ENCODE results near the gene SAMD4B.
A peak's percentile ranks its signal among the peaks of the same experiment; 100 is the strongest.

Gene SAMD4B

GRCh38 chr19:39384839-39385568, 42.8 kb downstream of the SAMD4B start:
- Histone ChIP-seq H3K36me3 (ENCODE audit: insufficient read depth, low read length) (peaks cover 81% of the 10 kb centered on the region), H3K9ac (ENCODE audit: insufficient read length) (no peak overlapping the region), H3K4me3 (no peak overlapping the region), H3K9me3 (ENCODE audit: low read depth, low read length) (no peaks in the 10 kb centered on the region), H3K27ac (no peak overlapping the region)
- no peak for DNase-seq (ENCODE audit: low read depth, low spot score)
- TF ChIP-seq POLR2AphosphoS5 (IDR thresholded peaks at IDR 0.05; ENCODE audit: borderline replicate concordance, low read depth, low read length), result peak; percentile 11; the same call in 1 of the 2 replicates
- no peak for TF ChIP-seq EZH2 (IDR thresholded peaks at IDR 0.05)

DNA sequence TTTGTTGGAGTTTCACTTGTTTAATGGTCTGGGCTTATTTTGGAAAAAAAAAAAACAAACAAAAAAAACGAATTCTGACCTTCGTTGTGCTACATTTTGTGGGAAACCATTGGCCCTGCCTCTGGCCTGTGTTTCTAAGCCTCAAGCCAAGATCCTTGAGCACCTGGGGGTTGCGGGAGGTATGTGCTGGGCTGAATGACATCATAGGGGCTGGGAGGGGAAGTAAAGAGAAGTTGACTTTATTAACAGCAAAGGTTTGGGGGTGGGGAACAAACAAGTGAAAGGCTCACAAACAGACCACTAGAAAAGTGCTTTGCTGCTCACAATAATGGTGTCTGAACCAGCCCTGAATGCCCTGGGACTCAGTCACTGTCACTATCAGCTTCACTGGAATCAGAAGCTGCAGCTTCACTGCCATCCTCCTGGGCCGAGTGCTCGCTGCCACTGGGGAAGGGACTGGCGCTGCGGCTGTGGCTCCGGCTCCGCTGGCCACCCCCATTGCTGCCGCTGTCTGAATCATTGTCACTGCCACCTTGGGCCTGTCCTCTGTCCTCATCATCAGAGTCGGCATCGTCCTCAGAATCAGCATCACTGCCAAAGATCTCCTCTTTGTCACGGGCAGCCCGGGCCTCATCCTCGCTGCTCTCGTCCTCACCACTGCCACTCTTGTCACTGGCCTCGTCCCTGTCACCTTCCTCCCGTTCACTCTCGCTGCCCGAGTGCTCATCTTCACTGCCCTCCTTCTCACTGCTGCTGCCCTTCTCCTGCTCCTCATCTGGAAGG, 43.6 kb downstream of the SAMD4B start:
- no peak overlapping the region for H3K27ac ChIP-seq
- no peaks in the 10 kb centered on the region for H3K9me3 ChIP-seq (ENCODE audit: low read depth, low read length)
- TF ChIP-seq EZH2 (IDR thresholded peaks at IDR 0.05) (no peak), FOXP2 (optimal IDR thresholded peaks at IDR 0.05; ENCODE audit: control extremely low read depth, extremely low read length, insufficient read depth) (no peak), POLR2AphosphoS5 (IDR thresholded peaks at IDR 0.05; ENCODE audit: borderline replicate concordance, low read depth, low read length) (no peak)
- H3K4me3 ChIP-seq, result no peak overlapping the region
- peaks cover 75% of the 10 kb centered on the region for H3K36me3 ChIP-seq (ENCODE audit: insufficient read depth, low read length)
- H3K9ac ChIP-seq (ENCODE audit: insufficient read length), result no peak overlapping the region
- DNase-seq (ENCODE audit: low read depth, low spot score), result no peak

DNA sequence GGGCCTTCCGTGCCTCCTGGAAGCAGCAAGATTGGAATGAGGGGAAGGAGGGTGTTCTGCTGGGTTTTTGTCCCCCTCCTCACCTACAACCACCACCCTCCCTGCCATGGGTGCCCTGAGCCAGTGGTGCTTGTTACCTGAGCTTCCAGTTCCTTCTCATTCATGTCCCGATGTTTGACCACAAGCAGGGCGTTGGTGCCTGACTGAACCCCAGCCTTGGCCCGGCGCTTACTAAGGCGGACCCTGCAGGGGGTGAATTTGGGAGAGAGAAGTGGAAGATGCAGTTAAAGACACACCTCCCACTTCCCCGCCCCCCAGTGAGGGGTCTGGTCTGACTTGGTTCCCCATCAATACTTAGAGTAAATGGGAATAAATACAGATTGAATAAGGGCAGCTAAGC, 44.3 kb downstream of the SAMD4B start:
- TF ChIP-seq FOXP2 (optimal IDR thresholded peaks at IDR 0.05; ENCODE audit: control extremely low read depth, extremely low read length, insufficient read depth) (no peak), POLR2AphosphoS5 (IDR thresholded peaks at IDR 0.05; ENCODE audit: borderline replicate concordance, low read depth, low read length) (no peak), EZH2 (IDR thresholded peaks at IDR 0.05) (no peak)
- no peak overlapping the region for H3K9ac ChIP-seq (ENCODE audit: insufficient read length)
- H3K4me3 ChIP-seq, result no peak overlapping the region
- no peak overlapping the region for H3K27ac ChIP-seq
- peaks cover 68% of the 10 kb centered on the region for H3K36me3 ChIP-seq (ENCODE audit: insufficient read depth, low read length)
- no peak for DNase-seq (ENCODE audit: low read depth, low spot score)
- no peaks in the 10 kb centered on the region for H3K9me3 ChIP-seq (ENCODE audit: low read depth, low read length)

GRCh38 chr19:39388657-39389056, 46.4 kb downstream of the SAMD4B start:
- Histone ChIP-seq H3K27ac (no peak overlapping the region), H3K36me3 (ENCODE audit: insufficient read depth, low read length) (peaks cover 52% of the 10 kb centered on the region), H3K9ac (ENCODE audit: insufficient read length) (no peak overlapping the region), H3K9me3 (ENCODE audit: low read depth, low read length) (no peaks in the 10 kb centered on the region), H3K4me3 (no peak overlapping the region)
- no peak for DNase-seq (ENCODE audit: low read depth, low spot score)
- TF ChIP-seq POLR2AphosphoS5 (IDR thresholded peaks at IDR 0.05; ENCODE audit: borderline replicate concordance, low read depth, low read length) (no peak), FOXP2 (optimal IDR thresholded peaks at IDR 0.05; ENCODE audit: control extremely low read depth, extremely low read length, insufficient read depth) (no peak), EZH2 (IDR thresholded peaks at IDR 0.05) (no peak)

DNA sequence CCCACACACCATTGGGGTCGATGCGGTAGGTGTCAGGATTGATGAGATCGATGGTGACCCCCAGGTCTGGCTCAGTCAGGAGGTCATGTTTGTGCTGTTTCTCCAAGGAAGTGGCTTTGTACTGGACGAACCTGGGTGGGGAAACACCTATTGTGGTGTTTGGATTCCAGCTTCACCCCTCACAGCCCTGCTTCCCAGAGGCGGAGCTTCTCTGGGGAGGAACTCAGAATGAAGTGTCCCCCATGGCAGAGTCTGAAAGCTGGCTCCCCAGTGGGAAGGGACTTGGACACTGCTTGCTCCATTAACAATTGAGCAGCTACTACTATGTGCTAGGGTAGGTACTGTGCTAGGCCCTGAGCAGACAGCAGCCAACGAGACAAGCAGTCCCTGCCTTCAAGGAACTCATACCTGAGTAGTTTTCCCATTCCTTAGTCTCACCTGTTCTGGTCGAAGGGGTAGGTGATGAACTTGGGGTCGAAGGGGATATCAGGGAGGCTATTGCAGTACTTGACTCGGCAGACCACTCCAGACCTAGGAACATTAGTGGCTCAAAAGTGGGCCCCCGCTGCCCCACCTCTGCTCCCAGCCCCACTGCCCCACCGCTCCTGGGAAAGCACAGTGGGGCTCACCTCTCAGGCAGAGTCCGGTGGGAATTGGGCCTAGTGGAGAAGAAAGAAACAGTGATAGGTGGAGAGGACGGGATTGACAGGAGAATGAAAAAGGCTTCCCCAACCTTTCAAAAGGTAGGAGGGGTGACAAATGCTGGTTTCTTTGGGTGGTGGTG, 47.6 kb downstream of the SAMD4B start:
- no peak overlapping the region for H3K27ac ChIP-seq
- peak overlapping the region; percentile 97 for H3K9ac ChIP-seq (ENCODE audit: insufficient read length)
- H3K36me3 ChIP-seq (ENCODE audit: insufficient read depth, low read length), result peaks cover 45% of the 10 kb centered on the region
- peak overlapping the region; percentile 96 for H3K4me3 ChIP-seq
- no peak for TF ChIP-seq FOXP2 (optimal IDR thresholded peaks at IDR 0.05; ENCODE audit: control extremely low read depth, extremely low read length, insufficient read depth)
- TF ChIP-seq EZH2 (IDR thresholded peaks at IDR 0.05), result no peak
- no peak; the same call in 1 of the 2 replicates for TF ChIP-seq POLR2AphosphoS5 (IDR thresholded peaks at IDR 0.05; ENCODE audit: borderline replicate concordance, low read depth, low read length)
- no peaks in the 10 kb centered on the region for H3K9me3 ChIP-seq (ENCODE audit: low read depth, low read length)
- no peak for DNase-seq (ENCODE audit: low read depth, low spot score)

DNA sequence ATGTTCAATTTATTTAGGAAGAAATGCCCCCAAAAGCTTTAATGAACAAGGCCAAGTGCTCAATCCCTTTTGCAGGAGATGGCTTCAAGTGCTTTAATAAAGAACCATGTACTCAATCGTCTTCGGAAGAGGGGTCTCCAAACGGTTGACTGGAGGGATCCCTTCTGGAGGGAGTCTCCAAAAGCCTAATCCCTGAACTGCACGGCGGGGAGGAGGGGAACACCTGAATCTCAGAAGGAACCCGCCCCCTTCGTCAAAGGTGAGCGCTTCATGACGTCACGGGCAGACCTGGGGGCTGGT, 48.2 kb downstream of the SAMD4B start:
- peak overlapping the region; percentile 96 for H3K4me3 ChIP-seq
- peak overlapping the region; percentile 97 for H3K27ac ChIP-seq
- no peaks in the 10 kb centered on the region for H3K9me3 ChIP-seq (ENCODE audit: low read depth, low read length)
- H3K36me3 ChIP-seq (ENCODE audit: insufficient read depth, low read length), result peaks cover 45% of the 10 kb centered on the region
- TF ChIP-seq FOXP2 (optimal IDR thresholded peaks at IDR 0.05; ENCODE audit: control extremely low read depth, extremely low read length, insufficient read depth) (no peak), POLR2AphosphoS5 (IDR thresholded peaks at IDR 0.05; ENCODE audit: borderline replicate concordance, low read depth, low read length) (no peak), EZH2 (IDR thresholded peaks at IDR 0.05) (no peak)
- H3K9ac ChIP-seq (ENCODE audit: insufficient read length), result peak overlapping the region; percentile 97
- DNase-seq (ENCODE audit: low read depth, low spot score), result no peak

- peak; percentile 97 for TF ChIP-seq POLR2AphosphoS5 (IDR thresholded peaks at IDR 0.05; ENCODE audit: borderline replicate concordance, low read depth, low read length)
- TF ChIP-seq EZH2 (IDR thresholded peaks at IDR 0.05), result no peak
- Histone ChIP-seq H3K9ac (ENCODE audit: insufficient read length) (peak within 1 kb of the TSS; percentile 97), H3K36me3 (ENCODE audit: insufficient read depth, low read length) (peaks cover 41% of the 10 kb centered on the region), H3K9me3 (ENCODE audit: low read depth, low read length) (no peaks in the 10 kb centered on the region), H3K4me3 (peak within 1 kb of the TSS; percentile 96), H3K27ac (peak within 1 kb of the TSS; percentile 97)
- DNase-seq (ENCODE audit: low read depth, low spot score), result peak; percentile 100
Observed at GRCh38 chr19:39390751-39391437, 48.7 kb downstream of the SAMD4B start, which contains the start of the genes MED29 and PAF1. Gene MED29, plus strand, starts transcription at chr19:39391378. Its CDS starts 45 bp downstream, at chr19:39391423. Gene PAF1, minus strand, starts transcription at chr19:39391106. Its CDS starts 242 bp downstream, at chr19:39390864.
